Inferior parietal cortex (tissue), 1 donor: ENCODE results near the gene AKAP17A.

ENCODE experiments used
- DNase-seq: peaks from one replicate; pipeline ENCODE4 v3.0.0-alpha.2; 2016; ENCODE audit errors: extremely low spot score

AKAP17A gene

DNA sequence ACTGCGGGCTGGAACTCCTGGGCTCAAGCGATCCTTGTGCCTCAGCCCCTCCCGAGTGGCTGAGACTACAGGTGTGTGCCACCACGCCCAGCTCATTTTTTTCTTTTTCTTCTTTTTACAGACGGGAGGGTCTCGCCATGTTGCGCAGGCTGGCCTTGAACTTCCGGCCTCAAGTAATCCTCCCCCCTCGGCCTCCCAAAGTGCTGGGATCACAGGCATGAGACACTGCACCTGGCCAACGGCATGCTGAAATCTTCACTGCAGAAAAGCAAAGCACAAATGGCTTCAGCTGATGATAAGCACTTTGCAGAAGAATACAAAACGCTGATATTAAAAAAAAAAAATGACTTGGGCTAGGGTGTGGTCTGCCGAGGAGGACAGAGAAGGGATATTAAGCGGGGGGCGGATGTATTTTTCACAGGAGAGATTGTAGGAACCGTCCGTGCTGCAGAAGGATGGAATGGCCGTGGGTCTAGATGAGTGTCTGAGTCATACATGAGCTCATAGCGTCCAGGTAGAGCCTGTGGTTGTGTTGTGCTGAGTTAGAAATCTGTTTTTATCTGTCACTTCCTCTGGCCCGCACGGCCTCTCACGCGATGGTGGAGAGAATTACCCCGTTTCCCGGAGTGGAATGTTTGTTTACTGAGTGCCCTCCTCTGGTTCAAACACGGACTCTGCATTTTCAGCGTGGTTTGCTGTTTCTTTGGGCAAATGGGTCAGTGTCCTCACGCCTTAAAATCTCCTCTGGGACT lies 8.5 kb upstream of the AKAP17A start:
- DNase-seq = no peak

DNA sequence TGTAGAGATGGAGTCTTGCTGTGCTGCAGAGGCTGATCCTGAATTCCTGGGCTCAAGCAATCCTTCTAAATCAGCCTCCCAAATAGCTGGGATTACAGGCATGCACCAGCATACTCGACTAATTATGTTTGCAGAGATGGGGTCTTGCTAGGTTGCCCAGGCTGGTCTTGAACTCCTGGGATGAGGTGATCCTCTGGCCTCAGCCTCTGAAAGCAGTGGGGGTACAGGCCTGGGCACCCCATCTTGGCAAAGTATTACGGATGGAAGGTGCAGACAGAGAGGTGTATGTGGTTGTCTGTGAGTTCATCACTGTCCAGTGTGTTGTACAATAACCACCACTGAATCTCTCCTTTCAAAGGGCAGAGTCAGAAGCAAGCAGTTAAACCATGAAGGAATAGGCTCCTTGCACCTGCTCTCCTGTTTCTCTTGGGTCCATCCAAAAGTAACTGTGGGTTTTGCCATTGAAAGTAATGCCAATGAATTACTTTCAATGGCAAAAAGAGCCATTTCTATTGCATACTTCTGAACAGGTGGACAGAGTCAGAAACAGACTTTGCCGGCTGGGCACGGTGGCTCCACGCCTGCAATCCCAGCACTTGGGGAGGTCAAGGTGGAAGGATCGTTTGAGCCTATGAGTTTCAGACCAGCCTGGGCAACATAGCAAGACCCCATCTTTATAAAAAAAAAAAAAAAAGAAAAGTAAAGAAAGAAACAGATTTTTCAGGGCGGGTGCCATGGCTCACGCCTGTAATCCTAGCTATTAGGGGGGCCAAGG lies 7.0 kb upstream of the AKAP17A start:
- no peak for DNase-seq

DNA sequence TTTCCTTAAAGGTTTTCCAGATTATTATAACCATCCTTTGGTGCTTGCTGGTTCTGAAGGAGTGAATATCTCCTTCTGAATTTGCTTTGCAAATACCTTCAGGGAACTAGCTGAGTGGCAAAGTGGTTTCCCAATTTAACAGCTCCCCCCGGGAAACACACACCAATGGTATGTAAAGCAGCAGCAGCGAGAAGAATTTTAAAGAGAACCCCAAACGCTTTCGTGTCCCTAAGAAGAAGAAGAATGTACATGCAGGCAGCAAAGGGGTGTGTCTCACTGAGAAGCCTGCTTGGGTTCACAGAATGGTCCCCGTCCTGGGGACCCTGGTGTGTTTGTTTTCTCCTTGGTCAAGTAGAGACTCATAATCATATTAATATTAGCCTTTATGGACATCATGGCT lies 4.2 kb upstream of the AKAP17A start:
- no peak for DNase-seq

DNA sequence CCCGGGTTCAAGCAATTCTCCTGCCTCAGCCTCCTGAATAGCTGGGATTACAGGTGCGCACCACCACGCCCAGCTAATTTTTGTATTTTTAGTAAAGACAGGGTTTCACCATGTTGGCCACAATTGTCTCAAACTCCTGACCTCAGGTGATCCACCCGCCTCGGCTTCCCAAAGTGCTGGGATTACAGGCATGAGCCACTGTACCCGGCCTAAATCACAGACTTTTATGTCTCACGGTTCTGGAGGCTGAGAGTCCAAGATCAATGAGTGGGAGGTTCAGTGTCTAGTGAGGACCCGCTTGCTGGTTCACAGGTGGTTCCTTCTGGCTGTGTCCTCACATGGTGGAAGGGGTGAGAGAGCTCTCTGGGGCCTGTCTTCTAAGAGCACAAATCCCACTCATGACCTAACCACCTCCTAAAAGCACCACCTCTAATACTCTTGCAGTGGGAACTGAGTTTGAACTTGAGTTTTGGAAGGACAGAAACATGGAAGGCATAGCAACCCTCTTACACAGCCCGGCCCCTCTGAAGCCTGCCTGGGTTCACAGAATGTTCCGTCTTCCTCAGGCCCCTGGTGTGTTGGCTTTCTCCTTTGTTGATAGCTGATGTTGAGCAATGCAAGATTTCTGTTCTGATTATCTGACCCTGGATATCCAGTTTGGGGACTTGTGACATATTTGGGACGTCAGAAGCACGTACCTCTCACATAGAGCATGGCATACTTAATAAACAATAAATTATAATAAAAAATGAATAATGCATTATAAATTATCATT lies 1.9 kb upstream of the AKAP17A start:
- no peak for DNase-seq

DNA sequence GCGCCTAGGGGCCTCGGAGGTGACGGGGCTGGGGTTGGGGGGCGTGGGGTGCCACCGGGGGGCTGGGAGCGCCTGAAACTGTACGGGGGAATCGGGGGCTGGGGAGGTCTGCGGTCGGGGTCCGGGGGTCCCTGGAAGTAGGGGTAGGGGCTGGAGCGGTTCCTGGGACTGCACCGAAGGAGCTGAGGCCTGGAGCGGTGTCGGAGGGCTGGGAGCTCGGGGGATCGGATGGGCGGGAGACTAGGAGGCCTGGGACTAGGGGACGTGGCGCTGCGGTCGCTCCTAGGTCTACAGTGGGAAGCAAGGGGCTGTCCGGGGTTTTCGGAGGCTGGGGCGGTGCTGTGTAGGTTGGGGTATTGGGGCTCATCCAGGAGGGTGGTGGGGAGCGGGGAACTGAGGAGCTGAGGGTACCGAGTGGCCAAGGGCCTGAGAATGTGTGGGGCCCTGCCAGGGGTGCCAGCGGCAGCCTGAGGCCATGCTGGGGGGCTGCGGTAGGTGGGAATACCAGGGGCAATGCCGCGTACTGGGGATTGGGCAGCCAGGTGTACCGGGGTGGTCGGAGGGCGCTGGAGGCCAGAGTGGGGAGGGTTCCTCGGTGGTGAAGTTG lies 562 bp downstream of the AKAP17A start:
- DNase-seq = no peak

DNA sequence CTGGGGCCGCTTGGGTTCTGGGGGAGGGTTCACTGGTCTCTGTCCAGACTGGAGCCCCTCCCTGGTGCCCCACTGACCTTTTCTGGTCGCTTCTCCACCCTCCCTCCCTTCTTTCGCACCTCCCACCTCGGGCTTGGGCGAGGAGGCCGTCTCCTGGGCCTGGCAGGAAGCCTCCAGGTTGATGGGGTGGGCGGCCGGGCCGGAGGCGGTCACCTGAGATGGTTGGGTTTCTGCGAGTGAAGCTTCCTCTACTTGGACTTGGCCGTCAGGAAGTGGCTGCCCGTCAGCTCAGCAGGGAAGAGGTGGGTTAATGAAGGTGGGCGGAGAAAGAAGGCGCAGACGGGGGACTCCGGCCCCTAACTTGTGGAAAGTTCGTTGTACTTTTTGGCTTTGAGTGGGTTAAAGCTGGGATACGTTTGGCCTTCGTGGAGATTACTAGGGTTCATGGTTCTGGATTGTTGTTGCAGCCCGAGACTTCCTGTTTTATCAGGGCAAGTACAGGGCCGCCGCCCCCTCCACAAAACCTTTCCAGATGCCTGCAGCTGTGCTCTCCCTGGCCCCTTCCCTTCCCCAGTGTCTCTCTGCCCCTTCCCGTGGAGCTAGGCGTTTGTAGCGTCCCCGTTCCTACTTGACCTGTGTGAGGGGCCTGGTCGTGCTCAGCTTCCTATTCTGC lies 1.2 kb downstream of the AKAP17A start:
- DNase-seq = no peak

DNA sequence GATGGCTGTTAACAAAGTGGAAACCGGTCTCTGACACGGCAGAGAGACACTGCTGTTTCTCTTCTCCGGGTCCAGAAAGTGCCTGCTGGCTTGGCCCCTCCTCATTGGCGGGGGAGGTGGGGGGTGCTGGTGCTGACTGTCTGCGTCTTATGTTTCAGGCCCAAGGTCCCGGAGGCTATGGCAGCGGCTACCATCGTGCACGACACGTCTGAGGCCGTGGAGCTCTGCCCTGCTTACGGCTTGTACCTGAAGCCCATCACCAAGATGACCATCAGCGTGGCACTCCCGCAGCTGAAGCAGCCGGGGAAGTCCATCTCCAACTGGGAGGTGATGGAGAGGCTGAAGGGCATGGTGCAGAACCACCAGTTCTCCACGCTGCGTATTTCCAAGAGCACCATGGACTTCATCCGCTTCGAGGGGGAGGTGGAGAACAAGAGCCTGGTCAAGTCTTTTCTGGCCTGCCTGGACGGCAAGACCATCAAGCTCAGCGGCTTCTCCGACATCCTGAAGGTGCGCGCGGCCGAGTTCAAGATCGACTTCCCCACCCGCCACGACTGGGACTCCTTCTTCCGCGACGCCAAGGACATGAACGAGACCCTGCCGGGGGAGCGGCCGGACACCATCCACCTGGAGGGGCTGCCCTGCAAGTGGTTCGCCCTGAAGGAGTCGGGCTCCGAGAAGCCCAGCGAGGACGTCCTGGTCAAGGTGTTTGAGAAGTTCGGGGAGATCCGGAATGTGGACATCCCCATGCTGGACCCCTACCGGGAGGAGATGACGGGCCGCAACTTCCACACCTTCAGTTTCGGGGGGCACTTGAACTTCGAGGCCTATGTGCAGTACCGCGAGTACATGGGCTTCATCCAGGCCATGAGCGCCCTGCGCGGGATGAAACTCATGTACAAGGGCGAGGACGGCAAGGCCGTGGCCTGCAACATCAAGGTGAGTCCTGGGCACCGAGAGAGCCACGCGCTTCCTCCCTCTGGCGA lies 2.2 kb downstream of the AKAP17A start:
- DNase-seq = no peak

DNA sequence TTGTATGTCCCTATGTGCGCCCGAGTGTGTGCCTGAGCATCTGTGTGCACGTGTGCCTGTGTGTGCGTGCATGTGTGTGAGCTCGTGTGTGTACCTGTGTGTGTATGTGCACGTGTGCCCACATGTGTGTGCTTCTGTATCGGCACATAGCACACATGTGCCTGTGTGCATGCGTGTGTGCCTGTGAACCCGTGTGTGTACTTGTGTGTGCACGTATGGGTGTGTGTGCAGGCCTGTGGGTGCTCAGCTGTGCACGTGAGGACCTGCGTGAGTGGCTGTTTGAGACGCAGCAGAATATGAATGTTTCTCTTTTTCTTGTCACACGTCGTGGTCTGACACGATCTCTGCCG lies 4.3 kb downstream of the AKAP17A start:
- no peak for DNase-seq

DNA sequence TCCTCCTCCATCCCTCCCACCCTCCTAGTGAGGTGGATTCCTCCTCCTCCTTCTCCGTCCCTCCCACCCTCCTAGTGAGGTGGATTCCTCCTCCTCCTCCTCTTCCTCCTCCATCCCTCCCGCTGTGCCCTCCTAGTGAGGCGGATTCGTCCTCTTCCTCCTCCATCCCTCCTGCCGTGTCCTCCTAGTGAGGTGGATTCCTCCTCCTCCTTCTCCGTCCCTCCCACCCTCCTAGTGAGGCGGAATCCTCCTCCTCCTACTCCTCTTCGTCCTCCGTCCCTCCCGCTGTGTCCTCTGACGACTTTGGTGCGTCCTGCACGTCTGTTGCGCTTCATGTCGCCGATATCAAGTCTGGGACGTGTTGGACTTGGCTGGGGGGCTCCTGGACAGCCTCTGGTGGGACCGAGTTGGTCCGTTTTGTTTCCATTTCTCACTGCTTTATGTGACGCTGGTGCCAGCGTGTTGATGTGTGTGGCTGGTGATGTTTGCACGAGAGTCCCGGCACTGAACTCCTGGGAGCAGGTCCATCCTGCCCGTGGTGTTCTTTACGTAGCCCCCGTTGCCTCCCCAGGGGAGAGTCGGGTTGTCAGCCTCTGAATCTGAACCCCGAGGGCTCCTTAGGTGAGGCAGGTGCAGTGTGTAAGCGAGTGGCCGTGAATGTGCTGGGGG lies 5.4 kb downstream of the AKAP17A start:
- DNase-seq = no peak

DNA sequence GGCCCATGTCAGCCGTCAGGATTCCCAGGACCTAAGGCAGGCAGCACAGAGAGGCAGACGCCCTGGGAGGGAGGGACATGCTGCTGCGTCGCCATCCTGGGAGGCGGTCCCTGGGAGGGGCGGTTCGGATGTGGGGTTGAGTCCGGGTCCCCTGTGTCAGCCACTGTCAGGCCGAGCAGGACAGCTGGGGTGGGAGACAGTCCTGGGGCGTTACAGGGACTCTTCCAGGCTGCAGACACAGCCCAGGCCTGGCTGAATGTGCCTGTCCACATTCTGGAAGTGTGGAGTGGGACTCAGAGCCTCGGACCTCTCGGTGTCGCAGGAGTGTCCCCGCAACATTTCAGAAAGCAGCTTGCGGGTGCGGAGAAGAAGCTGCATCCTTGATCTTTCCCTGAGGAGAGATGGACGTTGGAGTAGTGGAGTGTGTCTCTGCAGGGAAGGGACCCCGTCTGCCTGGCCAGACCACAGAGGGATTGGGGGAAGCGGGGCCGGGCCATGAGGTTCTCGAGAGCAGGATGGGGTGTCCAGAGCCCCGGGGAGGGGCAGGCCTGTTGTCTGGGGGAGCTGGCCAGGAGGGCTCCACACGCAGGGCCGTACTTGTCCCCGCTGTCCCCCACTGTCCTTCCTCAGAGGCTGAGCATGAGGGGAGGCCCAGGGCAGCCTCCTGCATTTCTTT lies 6.1 kb downstream of the AKAP17A start:
- DNase-seq = no peak

DNA sequence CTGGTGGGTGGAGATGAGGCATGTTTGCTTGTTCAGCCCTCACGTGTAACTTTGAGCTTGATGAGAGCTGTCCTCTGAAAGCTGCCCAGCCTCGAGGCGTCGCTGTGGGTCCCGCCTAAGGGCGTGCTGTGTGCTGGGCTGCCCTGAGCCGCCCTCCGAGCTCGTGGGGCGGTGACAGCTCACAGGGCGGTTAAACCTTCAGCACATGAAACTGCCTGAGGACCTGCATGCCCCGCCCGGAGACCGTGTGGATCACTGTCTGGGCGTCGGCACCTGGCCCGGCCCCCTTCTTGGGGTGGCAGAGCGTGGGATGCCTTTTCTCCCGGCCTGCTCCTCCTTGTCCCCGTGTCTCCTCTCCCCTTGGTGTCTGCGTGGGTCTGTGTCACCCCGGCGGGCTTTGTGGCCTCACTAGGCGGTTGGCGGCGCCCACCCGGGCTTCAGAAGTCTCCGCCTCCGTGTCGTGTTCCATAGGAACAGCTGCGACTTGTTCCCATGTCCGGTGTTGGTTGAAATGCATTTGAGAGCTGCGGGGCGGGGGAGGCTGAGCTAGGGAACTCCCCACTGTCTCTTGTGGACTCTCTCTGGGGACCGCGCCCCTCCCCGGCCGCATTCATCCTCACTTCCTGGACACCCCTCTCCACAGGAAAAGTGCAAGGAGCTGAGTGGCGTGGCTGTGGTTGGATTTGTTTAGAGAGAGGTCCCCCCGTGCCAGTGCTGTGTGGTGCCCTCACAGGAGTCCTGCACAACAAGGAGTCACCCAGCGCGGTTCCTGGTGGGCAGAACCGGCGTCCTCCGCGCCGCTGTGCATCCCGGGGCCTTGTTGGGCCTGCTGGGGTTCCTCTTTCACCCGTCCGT lies 6.8 kb downstream of the AKAP17A start:
- DNase-seq = no peak

DNA sequence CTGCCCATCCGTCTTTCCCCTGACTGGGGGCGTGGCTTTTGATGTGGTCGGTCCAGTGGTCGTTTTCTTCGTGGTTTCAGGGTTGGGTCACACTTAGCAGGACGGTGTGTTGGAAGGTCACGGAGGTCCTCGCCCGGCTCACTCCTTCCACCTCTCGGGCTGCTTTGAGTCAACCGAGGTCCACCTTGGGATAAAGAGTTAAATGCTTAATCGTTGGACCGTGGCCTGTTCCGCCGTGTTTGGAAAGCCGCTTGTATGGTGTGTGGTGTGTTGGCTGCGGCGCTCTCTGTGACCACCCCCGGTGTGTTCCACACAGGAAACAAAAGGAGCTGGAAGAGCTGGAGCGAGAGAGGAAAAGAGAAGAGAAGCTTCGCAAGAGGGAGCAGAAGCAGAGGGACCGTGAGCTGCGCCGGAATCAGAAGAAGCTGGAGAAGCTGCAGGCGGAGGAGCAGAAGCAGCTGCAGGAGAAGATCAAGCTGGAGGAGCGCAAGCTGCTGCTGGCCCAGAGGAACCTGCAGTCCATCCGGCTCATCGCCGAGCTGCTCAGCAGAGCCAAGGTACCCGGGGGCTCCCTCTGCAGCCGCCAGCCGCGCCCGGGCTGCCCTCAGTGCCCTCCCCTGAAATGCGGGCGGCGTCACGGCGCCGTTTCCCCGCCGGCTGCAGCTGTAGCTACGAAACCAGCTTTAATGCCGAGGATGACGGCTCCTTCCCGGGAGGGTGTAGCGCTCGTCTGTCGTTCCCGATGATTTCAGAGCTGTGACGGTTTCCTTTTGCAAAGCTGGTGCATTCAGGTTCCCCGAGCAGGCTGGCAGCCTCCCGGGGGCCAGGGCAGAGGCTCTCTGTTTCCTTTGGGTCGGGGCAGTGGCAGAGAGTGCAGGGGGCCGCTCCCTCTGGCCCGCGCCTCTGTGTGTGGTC lies 7.7 kb downstream of the AKAP17A start:
- no peak for DNase-seq

DNA sequence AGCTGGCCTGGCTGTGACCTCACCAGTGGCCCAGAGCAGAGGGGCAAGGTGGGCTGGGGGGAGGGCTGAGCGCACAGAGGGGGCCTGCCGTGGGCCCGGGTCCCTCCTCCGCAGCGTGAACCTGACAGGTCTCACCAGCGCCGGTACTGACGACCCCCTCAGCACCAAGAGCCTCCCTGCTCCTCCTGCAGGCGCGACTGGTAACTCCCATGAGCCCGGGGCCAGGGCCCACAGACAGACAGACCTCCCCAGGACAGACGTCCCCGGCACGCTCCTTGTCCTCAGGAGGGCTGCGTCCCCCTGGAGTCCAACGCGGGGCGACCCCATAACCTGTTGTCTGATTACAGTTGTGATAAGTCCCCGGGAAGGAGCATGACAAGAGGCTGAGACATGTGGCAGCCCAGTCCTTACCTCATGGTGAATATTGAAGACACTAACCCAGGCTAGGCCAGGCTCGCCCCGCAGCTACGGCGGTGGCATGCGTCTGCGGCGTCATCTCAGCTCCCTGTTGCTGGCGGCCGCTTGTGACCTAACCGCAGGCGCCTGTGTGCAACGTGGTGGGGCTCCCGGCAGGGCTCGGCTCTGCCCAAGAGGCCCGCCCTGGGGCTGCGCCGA lies 8.5 kb downstream of the AKAP17A start:
- DNase-seq = no peak

DNA sequence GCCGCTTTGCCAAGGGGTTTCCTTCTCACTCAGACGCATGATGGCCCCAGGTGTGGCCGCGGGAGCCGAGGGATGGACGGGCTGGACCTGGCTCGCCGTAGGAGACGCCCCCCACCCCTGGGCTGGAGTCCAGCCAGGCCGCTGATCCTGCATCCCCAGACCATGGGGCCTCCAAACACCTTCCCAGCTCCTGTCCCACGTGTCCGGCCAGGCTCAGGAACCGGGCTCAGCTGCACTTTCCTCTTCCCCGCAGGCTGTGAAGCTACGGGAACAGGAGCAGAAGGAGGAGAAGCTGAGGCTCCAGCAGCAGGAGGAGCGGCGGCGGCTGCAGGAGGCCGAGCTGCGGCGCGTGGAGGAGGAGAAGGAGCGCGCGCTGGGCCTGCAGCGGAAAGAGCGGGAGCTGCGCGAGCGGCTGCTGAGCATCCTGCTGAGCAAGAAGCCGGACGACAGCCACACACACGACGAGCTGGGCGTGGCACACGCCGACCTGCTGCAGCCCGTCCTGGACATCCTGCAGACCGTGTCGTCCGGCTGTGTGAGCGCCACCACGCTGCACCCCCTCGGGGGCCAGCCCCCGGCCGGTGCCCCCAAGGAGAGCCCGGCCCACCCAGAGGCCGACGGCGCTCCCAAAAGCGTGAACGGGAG lies 9.1 kb downstream of the AKAP17A start:
- no peak for DNase-seq

DNA sequence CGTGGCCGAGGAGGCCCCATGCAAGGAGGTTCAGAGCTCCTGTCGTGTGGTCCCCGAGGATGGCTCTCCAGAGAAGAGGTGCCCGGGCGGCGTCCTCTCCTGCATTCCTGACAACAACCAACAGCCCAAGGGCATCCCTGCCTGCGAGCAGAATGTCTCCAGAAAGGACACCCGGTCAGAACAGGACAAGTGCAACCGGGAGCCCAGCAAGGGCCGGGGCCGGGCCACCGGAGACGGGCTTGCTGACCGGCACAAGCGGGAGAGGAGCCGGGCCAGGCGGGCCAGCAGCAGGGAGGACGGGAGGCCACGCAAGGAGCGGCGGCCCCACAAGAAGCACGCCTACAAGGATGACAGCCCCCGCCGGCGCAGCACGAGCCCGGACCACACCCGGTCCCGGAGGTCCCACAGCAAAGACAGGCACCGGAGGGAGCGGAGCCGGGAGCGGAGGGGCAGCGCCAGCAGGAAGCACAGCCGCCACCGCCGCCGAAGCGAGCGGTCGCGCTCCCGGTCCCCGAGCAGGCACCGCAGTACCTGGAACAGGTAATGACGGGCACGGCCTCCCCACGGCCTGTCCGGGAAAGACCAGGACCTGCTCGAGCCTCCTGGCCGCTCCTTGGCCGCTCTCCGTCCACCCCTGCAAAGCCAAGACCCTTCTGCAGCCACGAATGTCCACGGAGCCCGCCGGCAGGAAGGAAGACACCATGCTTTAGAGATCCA lies 9.8 kb downstream of the AKAP17A start:
- no peak for DNase-seq

DNA sequence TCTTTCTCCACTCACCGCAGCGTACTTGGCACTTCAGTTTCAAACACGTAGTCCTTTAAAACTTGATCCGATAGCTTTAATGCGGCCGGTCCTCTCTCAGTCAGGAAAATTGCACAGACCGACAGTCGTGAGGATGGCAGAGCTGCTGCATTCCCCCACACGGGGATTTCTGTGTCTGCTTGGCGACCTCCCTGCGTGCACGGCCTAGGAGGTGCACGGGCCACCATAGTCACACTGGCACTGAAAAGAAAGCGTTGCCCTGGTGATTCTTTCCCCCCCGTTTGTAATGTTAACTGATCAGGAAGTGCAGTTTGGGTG lies 10.3 kb downstream of the AKAP17A start:
- no peak for DNase-seq
